Measurements from ENCODE around the gene JDP2.

The JDP2 gene

GRCh38 chr14:75426332-75427125, 1.3 kb upstream of the JDP2 start:
- Mint-ChIP-seq H3K9me3 (no peaks in the 10 kb centered on the region), H3K4me1 (peaks cover 18% of the 10 kb centered on the region), H3K27me3 (peaks cover 24% of the 10 kb centered on the region), H3K4me3 (peak overlapping the region; percentile 60), H3K36me3 (ENCODE audit: low read depth) (no peaks in the 10 kb centered on the region), H3K27ac (no peak overlapping the region)
- peak; percentile 9 for ATAC-seq
- no peak for DNase-seq

GRCh38 chr14:75427126-75427481, 718 bp upstream of the JDP2 start:
- ATAC-seq (no peak), DNase-seq (no peak)
- H3K4me3 Mint-ChIP-seq: peak overlapping the region; percentile 60
- no peaks in the 10 kb centered on the region for H3K36me3 Mint-ChIP-seq (ENCODE audit: low read depth)
- H3K27me3 Mint-ChIP-seq: peaks cover 24% of the 10 kb centered on the region
- peaks cover 15% of the 10 kb centered on the region for H3K4me1 Mint-ChIP-seq
- no peak overlapping the region for H3K27ac Mint-ChIP-seq
- no peaks in the 10 kb centered on the region for H3K9me3 Mint-ChIP-seq

GRCh38 chr14:75428230-75429104, 645 bp downstream of the JDP2 start:
- Mint-ChIP-seq H3K36me3 (ENCODE audit: low read depth) (no peaks in the 10 kb centered on the region), H3K9me3 (no peaks in the 10 kb centered on the region), H3K4me3 (peak overlapping the region; percentile 61), H3K27ac (no peak overlapping the region), H3K27me3 (peaks cover 24% of the 10 kb centered on the region), H3K4me1 (peaks cover 12% of the 10 kb centered on the region)
- DNase-seq (peak; percentile 15), ATAC-seq (peak; percentile 22)

DNA sequence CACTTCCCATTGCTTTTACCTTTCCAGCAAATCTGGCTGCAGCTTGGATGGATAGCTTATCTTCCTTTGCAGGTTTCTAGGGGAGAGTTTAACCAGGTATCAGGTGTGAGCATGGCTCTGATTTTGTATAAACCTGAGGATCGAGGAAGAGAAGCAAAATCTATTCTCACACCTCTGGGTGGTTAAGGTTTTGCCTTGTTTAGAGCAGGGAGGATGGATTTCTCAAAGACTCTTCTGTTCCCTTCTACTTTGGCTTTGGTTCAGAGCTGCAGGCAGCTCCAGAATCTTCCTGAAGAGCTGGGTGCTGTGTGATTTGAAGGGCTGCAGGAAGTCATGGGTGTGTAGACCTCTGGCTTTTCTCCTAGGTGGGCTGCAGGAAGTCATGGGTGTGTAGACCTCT, 1.7 kb downstream of the JDP2 start:
- ATAC-seq (no peak), DNase-seq (no peak)
- no peaks in the 10 kb centered on the region for H3K36me3 Mint-ChIP-seq (ENCODE audit: low read depth)
- no peaks in the 10 kb centered on the region for H3K9me3 Mint-ChIP-seq
- H3K4me3 Mint-ChIP-seq: peak overlapping the region; percentile 5
- H3K4me1 Mint-ChIP-seq: peaks cover 12% of the 10 kb centered on the region
- H3K27ac Mint-ChIP-seq: no peak overlapping the region
- peaks cover 21% of the 10 kb centered on the region for H3K27me3 Mint-ChIP-seq

DNA sequence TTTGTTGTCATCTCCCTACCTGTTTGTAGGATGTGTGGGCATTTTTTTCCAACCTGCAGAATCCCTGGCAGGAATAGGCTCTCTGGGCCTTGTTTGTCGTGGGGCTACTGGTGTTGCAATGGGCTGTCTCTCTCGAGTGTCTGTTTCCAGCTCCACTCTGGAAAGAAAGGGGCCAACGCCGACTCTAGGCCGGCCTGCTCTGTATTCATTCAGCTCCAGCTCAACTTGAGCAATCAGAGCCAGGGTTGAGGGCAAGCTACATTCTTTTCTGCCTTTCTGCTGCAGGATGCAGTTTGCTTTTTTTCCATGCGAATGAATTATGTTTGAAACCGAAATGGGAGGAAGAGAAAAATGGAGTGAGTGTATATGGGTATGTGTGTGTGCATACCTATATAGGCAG, 2.3 kb downstream of the JDP2 start:
- peaks cover 21% of the 10 kb centered on the region for H3K27me3 Mint-ChIP-seq
- H3K4me1 Mint-ChIP-seq: peaks cover 12% of the 10 kb centered on the region
- H3K36me3 Mint-ChIP-seq (ENCODE audit: low read depth): no peaks in the 10 kb centered on the region
- no peak for DNase-seq
- ATAC-seq: no peak
- H3K4me3 Mint-ChIP-seq: no peak overlapping the region
- no peak overlapping the region for H3K27ac Mint-ChIP-seq
- H3K9me3 Mint-ChIP-seq: no peaks in the 10 kb centered on the region

- no peak for ATAC-seq
- no peaks in the 10 kb centered on the region for H3K9me3 Mint-ChIP-seq
- no peak for DNase-seq
- no peak overlapping the region for H3K4me3 Mint-ChIP-seq
- peaks cover 21% of the 10 kb centered on the region for H3K27me3 Mint-ChIP-seq
- peaks cover 14% of the 10 kb centered on the region for H3K4me1 Mint-ChIP-seq
- H3K27ac Mint-ChIP-seq: no peak overlapping the region
- no peaks in the 10 kb centered on the region for H3K36me3 Mint-ChIP-seq (ENCODE audit: low read depth)
Measured at GRCh38 chr14:75430526-75430925, 2.7 kb downstream of the JDP2 start.

DNA sequence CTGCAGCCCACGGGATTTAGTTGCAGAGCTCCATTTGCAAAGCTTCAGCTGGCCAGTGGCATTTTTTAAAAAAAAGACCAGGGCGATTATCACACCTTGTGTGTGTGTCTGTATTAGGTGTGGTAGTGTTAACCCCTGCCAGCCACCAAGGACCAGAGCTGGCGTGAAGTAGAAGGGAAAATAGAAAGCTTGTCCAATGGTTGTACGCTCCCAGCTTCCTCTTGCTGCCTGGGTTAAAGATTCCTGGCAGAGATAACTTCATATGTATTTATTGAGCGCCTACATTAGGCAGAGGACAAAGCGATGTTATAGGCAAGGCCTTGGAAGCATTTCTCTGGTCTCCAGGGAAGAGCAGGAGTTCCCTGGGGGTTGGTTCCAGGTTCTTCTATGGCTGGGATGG, 3.2 kb downstream of the JDP2 start:
- ATAC-seq (no peak), DNase-seq (no peak)
- Mint-ChIP-seq H3K27me3 (peaks cover 19% of the 10 kb centered on the region), H3K27ac (no peak overlapping the region), H3K4me1 (peaks cover 16% of the 10 kb centered on the region), H3K9me3 (no peaks in the 10 kb centered on the region), H3K36me3 (ENCODE audit: low read depth) (no peaks in the 10 kb centered on the region), H3K4me3 (no peak overlapping the region)

DNA sequence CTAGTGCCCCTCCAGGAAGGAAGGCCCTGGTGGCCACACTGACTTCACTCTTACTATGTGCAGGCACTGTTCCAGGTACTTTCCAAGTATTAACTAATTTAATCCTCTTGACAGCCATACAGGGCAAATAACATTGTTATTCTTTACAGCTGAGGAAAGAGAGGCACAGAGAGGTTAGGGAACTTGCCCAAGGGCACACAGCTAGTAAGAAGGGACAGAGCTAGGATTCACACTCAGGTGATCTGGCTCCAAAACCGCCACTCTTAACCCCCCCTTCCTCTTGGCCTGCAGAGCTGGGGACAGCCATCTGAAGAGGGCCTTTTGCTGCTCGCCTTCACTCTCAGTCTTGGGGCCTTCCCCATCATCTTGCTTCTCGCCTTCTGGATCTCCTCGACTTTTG, 4.0 kb downstream of the JDP2 start:
- ATAC-seq (no peak), DNase-seq (no peak)
- Mint-ChIP-seq H3K9me3 (no peaks in the 10 kb centered on the region), H3K27ac (no peak overlapping the region), H3K4me3 (no peak overlapping the region), H3K4me1 (peaks cover 9% of the 10 kb centered on the region), H3K27me3 (peaks cover 11% of the 10 kb centered on the region), H3K36me3 (ENCODE audit: low read depth) (no peaks in the 10 kb centered on the region)

DNA sequence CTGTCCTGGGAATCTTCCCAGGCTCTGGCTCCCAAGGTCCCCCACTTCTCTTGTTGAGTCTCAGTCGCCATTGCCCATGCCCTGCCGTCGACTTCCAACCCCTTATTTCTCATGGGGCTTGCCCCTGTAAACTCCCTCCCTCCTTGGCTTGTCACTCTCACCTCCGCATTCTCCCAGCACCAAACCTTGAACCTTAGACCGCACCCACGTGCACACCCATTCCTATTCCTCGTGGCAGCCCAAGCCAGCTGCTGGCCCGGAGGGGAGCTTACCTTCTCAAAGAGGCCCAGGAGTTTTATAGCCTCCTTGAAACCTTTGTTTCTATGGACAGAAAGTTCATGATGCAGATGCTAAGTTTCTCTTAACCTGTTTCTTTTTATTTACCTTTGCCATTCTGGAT, 4.6 kb downstream of the JDP2 start:
- Mint-ChIP-seq H3K4me1 (peaks cover 8% of the 10 kb centered on the region), H3K4me3 (no peak overlapping the region), H3K27ac (no peak overlapping the region), H3K36me3 (ENCODE audit: low read depth) (no peaks in the 10 kb centered on the region), H3K27me3 (peaks cover 9% of the 10 kb centered on the region), H3K9me3 (no peaks in the 10 kb centered on the region)
- DNase-seq (no peak), ATAC-seq (no peak)

GRCh38 chr14:75433631-75434071, 5.8 kb downstream of the JDP2 start:
- Mint-ChIP-seq H3K4me1 (peaks cover 8% of the 10 kb centered on the region), H3K4me3 (no peak overlapping the region), H3K36me3 (ENCODE audit: low read depth) (no peaks in the 10 kb centered on the region), H3K27ac (no peak overlapping the region), H3K9me3 (no peaks in the 10 kb centered on the region), H3K27me3 (peaks cover 9% of the 10 kb centered on the region)
- ATAC-seq (no peak), DNase-seq (no peak)

- Mint-ChIP-seq H3K4me1 (peaks cover 5% of the 10 kb centered on the region), H3K9me3 (no peaks in the 10 kb centered on the region), H3K27me3 (peaks cover 4% of the 10 kb centered on the region), H3K36me3 (ENCODE audit: low read depth) (no peaks in the 10 kb centered on the region), H3K27ac (no peak overlapping the region), H3K4me3 (no peak overlapping the region)
- ATAC-seq (no peak), DNase-seq (no peak)
Measured at GRCh38 chr14:75434138-75434889, 6.5 kb downstream of the JDP2 start.

DNA sequence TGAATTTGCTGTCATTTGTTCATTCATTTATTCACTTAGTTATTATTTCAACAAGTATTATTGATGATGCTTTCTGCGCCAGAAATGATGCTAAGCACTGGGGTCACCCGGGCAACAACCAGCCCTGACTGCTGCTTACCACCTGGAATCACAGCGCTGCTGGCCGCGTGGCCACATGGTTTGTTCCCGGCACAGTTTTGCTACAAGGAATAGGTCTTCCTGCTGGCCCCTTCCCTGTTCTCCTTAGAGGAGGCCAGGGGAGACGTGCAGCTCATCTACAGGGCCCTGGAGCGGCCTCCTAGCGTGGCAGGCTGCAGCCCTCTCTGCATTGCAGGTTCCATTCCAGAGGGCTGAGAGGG, 7.0 kb downstream of the JDP2 start:
- Mint-ChIP-seq H3K4me3 (no peak overlapping the region), H3K27ac (no peak overlapping the region)

GRCh38 chr14:75435473-75435872, 7.7 kb downstream of the JDP2 start:
- Mint-ChIP-seq H3K27me3 (no peaks in the 10 kb centered on the region), H3K9me3 (no peaks in the 10 kb centered on the region), H3K4me3 (no peak overlapping the region), H3K27ac (no peak overlapping the region), H3K4me1 (peaks cover 4% of the 10 kb centered on the region), H3K36me3 (ENCODE audit: low read depth) (no peaks in the 10 kb centered on the region)
- ATAC-seq (peak; percentile 28), DNase-seq (no peak)

More for the DNA sequence above, 7.0 kb downstream of the JDP2 start:
- Mint-ChIP-seq H3K9me3 (no peaks in the 10 kb centered on the region), H3K27me3 (peaks cover 2% of the 10 kb centered on the region), H3K36me3 (ENCODE audit: low read depth) (no peaks in the 10 kb centered on the region), H3K4me1 (peaks cover 4% of the 10 kb centered on the region)
- no peak for DNase-seq
- no peak for ATAC-seq

GRCh38 chr14:75437201-75438143, 9.7 kb downstream of the JDP2 start:
- no peaks in the 10 kb centered on the region for H3K36me3 Mint-ChIP-seq (ENCODE audit: low read depth)
- peaks cover 4% of the 10 kb centered on the region for H3K4me1 Mint-ChIP-seq
- H3K27me3 Mint-ChIP-seq: no peaks in the 10 kb centered on the region
- no peak overlapping the region for H3K27ac Mint-ChIP-seq
- H3K9me3 Mint-ChIP-seq: no peaks in the 10 kb centered on the region
- H3K4me3 Mint-ChIP-seq: no peak overlapping the region
- no peak for DNase-seq
- ATAC-seq: no peak
